ENCODE measurements around the gene SLC35A4.
A peak's percentile ranks its signal among the peaks of the same experiment; 100 is the strongest.
"Not testable (repeated sequence)": the region's sequence is repeated elsewhere in the genome, so short reads cannot be mapped to it uniquely, and the experiment has no call there.

The SLC35A4 gene

DNA sequence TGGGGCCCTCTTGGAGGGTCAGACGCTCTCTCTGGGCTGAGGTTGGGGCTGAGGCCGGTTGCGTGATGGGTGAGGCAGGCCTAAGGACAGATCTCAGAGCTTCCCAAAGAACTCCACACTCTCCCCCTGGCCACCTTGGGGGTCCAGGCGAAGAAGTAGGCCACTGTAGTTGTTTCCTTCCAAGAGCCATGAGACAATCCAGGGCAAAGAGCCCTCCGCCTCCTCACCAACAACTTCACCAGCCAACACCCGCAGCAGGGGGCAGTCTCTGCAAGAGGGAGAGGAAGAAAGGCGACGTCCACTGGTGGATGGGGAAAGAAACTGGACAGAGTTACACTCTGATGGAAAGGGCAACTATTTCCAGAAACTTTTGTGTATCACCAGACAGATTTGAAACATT, 10.7 kb downstream of the SLC35A4 start:
- H3F3A ChIP-seq (ENCODE audit: insufficient read depth): no peaks in the 10 kb centered on the region
- TF ChIP-seq EZH2phosphoT487 (conservative IDR thresholded peaks at IDR 0.05; ENCODE audit: low read length): no peak
- TF ChIP-seq, protein P1, sequence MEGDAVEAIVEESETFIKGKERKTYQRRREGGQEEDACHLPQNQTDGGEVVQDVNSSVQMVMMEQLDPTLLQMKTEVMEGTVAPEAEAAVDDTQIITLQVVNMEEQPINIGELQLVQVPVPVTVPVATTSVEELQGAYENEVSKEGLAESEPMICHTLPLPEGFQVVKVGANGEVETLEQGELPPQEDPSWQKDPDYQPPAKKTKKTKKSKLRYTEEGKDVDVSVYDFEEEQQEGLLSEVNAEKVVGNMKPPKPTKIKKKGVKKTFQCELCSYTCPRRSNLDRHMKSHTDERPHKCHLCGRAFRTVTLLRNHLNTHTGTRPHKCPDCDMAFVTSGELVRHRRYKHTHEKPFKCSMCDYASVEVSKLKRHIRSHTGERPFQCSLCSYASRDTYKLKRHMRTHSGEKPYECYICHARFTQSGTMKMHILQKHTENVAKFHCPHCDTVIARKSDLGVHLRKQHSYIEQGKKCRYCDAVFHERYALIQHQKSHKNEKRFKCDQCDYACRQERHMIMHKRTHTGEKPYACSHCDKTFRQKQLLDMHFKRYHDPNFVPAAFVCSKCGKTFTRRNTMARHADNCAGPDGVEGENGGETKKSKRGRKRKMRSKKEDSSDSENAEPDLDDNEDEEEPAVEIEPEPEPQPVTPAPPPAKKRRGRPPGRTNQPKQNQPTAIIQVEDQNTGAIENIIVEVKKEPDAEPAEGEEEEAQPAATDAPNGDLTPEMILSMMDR (IDR thresholded peaks at IDR 0.05; ENCODE audit: insufficient read depth, low read length, poor library complexity, severe bottlenecking): no peak
- H3K36me3 ChIP-seq (ENCODE audit: low read length): no peaks in the 10 kb centered on the region
- no peaks in the 10 kb centered on the region for H3K9me2 ChIP-seq (replicated peaks; ENCODE audit: insufficient read depth, low read length)
- no peak overlapping the region for H3K9ac ChIP-seq (ENCODE audit: low read length)
- H3K27ac ChIP-seq (ENCODE audit: low read depth, low read length): no peak overlapping the region
- no peak overlapping the region for H3K4me2 ChIP-seq (ENCODE audit: low read depth, low read length, poor library complexity, severe bottlenecking)
- H3K4me3 ChIP-seq (ENCODE audit: insufficient read depth, low read length, poor library complexity, severe bottlenecking): no peak overlapping the region
- no peaks in the 10 kb centered on the region for H3K27me3 ChIP-seq (ENCODE audit: low read length)
- no peaks in the 10 kb centered on the region for H3K79me2 ChIP-seq (ENCODE audit: insufficient read depth, low read length)
- no peaks in the 10 kb centered on the region for H4K20me1 ChIP-seq (ENCODE audit: low read depth, low read length)
- H3K9me3 ChIP-seq (ENCODE audit: insufficient read depth, low read length): no peaks in the 10 kb centered on the region
- H2AFZ ChIP-seq (ENCODE audit: low read depth, low read length, severe bottlenecking): no peak overlapping the region

DNA sequence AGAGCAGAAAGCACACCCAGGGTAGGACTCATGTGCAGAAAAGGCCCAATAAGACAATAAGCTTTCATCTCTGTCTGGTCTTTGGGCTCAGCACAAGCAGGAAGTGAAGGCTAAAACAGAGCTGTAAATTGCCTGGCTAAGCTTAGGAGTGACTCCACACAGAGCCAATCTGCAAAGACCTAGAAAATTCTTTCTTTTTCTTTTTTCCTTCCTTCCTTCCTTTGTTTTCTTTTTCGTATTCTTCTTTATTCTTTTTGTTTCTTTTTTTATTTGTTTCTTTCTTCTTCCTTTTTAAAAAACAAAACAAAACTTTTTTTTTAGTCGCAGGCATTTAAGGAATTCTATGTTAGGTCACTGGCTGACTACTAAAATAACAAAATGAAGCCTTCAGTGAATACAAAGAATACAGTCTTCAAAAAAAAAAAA, 12.2 kb downstream of the SLC35A4 start:
- Histone ChIP-seq H3K9me3 (ENCODE audit: insufficient read depth, low read length) (no peaks in the 10 kb centered on the region), H2AFZ (ENCODE audit: low read depth, low read length, severe bottlenecking) (peak overlapping the region; percentile 45), H3K36me3 (ENCODE audit: low read length) (no peaks in the 10 kb centered on the region), H3K9ac (ENCODE audit: low read length) (no peak overlapping the region), H3K27ac (ENCODE audit: low read depth, low read length) (no peak overlapping the region), H3F3A (ENCODE audit: insufficient read depth) (no peaks in the 10 kb centered on the region), H4K20me1 (ENCODE audit: low read depth, low read length) (no peaks in the 10 kb centered on the region), H3K4me2 (ENCODE audit: low read depth, low read length, poor library complexity, severe bottlenecking) (no peak overlapping the region), H3K9me2 (replicated peaks; ENCODE audit: insufficient read depth, low read length) (no peaks in the 10 kb centered on the region), H3K79me2 (ENCODE audit: insufficient read depth, low read length) (no peaks in the 10 kb centered on the region), H3K27me3 (ENCODE audit: low read length) (no peaks in the 10 kb centered on the region), H3K4me3 (ENCODE audit: insufficient read depth, low read length, poor library complexity, severe bottlenecking) (no peak overlapping the region)
- TF ChIP-seq, protein P1 (IDR thresholded peaks at IDR 0.05; ENCODE audit: insufficient read depth, low read length, poor library complexity, severe bottlenecking): no peak
- TF ChIP-seq EZH2phosphoT487 (conservative IDR thresholded peaks at IDR 0.05; ENCODE audit: low read length): no peak

DNA sequence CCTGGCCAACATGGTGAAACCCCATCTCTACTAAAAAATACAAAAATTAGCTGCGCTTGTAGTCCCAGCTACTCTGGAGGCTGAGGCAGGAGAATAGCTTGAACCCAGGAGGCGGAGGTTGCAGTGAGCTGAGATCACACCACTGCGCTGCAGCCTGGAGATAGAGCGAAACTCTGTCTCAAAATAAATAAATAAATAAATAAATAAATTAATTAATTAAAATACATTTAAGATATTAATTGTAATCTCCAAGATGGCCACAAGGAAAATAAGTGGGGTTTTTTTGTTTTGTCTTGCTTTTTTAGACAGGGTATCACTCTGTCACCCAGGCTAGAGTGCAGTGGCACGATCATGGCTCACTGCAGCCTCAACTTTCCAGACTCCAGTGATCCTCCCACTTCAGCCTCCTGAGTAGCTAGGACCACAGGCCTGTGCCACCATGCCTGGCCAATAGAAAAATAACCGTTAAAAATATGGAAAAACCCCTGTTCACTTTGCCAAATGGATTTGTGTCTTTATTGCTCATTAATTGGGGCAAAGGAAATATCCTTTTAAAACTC, 14.6 kb downstream of the SLC35A4 start:
- not testable (repeated sequence) for H3K9me2 ChIP-seq (replicated peaks; ENCODE audit: insufficient read depth, low read length); H3K36me3 ChIP-seq (ENCODE audit: low read length); H3K27me3 ChIP-seq (ENCODE audit: low read length); H4K20me1 ChIP-seq (ENCODE audit: low read depth, low read length); H3K27ac ChIP-seq (ENCODE audit: low read depth, low read length); H3K4me3 ChIP-seq (ENCODE audit: insufficient read depth, low read length, poor library complexity, severe bottlenecking); H2AFZ ChIP-seq (ENCODE audit: low read depth, low read length, severe bottlenecking); H3K79me2 ChIP-seq (ENCODE audit: insufficient read depth, low read length); H3F3A ChIP-seq (ENCODE audit: insufficient read depth); H3K4me2 ChIP-seq (ENCODE audit: low read depth, low read length, poor library complexity, severe bottlenecking); H3K9ac ChIP-seq (ENCODE audit: low read length); H3K9me3 ChIP-seq (ENCODE audit: insufficient read depth, low read length)

DNA sequence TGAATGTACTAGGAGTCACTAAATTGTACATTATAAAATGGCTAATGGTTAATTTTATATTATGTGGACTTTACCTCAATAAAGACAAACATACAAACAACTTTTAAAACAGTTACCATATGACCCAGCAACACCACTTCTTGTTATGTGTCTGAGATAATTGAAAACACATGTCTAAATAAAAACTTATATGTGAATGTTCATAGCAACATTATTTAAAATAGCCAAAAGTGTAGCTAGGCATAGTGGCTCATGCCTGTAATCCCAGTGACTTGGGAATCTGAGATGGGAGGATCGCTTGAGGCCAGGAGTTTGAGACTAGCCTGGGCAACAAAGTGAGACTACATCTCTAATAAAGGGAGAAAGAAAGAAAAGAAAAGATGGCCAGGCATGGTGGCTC, 22.9 kb downstream of the SLC35A4 start:
- H3K4me3 ChIP-seq (ENCODE audit: insufficient read depth, low read length, poor library complexity, severe bottlenecking): no peak overlapping the region
- no peaks in the 10 kb centered on the region for H3F3A ChIP-seq (ENCODE audit: insufficient read depth)
- H2AFZ ChIP-seq (ENCODE audit: low read depth, low read length, severe bottlenecking): no peak overlapping the region
- no peak for TF ChIP-seq EZH2phosphoT487 (conservative IDR thresholded peaks at IDR 0.05; ENCODE audit: low read length)
- TF ChIP-seq, protein P1 (IDR thresholded peaks at IDR 0.05; ENCODE audit: insufficient read depth, low read length, poor library complexity, severe bottlenecking): no peak
- H3K9me2 ChIP-seq (replicated peaks; ENCODE audit: insufficient read depth, low read length): no peaks in the 10 kb centered on the region
- H3K9ac ChIP-seq (ENCODE audit: low read length): no peak overlapping the region
- no peaks in the 10 kb centered on the region for H3K9me3 ChIP-seq (ENCODE audit: insufficient read depth, low read length)
- H3K27ac ChIP-seq (ENCODE audit: low read depth, low read length): no peak overlapping the region
- no peaks in the 10 kb centered on the region for H4K20me1 ChIP-seq (ENCODE audit: low read depth, low read length)
- no peaks in the 10 kb centered on the region for H3K79me2 ChIP-seq (ENCODE audit: insufficient read depth, low read length)
- H3K36me3 ChIP-seq (ENCODE audit: low read length): no peaks in the 10 kb centered on the region
- no peaks in the 10 kb centered on the region for H3K27me3 ChIP-seq (ENCODE audit: low read length)
- no peak overlapping the region for H3K4me2 ChIP-seq (ENCODE audit: low read depth, low read length, poor library complexity, severe bottlenecking)
